Measurements from ENCODE around the gene NOC2L. TPM values are rescaled to one million over a fixed set of nuclear protein-coding genes. Genes with fewer than 3 reads are reported as not detected.

The NOC2L gene
- total RNA-seq, 1 donor: 76.9 TPM

DNA sequence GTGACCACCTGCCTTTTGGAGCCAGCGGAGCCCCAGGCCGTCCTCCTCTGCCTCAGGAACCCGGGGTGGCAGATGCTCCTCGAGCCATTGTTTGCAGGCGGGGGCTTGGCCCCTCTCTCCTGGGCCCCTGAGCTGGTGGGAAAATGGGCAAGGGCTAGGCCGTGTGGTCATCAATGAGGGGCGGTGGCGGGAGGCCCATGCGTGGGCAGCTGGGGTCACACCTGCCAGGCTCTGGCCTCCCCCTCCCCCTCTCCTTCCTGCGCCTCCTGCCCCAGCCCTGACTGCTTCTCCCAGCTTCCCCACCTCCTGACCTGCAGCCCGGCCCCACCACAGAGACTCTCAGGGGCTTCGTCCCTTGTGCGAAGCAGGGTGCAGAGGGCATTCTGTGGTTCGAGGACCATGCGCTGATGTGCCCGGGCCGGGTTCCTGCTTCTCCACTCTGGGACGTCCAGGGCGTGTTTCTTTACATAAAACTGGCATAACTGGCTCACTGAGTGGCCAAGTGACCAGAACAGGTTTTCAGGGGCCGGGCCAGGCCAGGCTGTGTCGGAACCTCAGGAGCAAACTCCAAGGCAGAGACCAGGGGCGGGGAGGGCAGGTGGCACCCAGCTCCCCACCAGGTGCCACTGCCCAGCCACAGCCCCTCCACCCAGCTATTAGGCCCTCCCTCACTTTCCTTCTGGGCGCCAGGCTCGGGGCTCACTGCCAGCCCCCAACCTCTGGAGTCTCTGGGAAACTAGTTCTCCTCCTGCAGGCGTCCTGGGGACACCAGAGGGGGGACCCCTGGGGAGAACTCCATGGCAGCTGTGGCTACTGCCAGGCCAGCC lies 26.1 kb downstream of the NOC2L start:
- no peak overlapping the region for H3K4me3 ChIP-seq (ENCODE audit: low read depth, low read length)
- no peak for DNase-seq (ENCODE audit: low read depth)
- TF ChIP-seq, protein P1, sequence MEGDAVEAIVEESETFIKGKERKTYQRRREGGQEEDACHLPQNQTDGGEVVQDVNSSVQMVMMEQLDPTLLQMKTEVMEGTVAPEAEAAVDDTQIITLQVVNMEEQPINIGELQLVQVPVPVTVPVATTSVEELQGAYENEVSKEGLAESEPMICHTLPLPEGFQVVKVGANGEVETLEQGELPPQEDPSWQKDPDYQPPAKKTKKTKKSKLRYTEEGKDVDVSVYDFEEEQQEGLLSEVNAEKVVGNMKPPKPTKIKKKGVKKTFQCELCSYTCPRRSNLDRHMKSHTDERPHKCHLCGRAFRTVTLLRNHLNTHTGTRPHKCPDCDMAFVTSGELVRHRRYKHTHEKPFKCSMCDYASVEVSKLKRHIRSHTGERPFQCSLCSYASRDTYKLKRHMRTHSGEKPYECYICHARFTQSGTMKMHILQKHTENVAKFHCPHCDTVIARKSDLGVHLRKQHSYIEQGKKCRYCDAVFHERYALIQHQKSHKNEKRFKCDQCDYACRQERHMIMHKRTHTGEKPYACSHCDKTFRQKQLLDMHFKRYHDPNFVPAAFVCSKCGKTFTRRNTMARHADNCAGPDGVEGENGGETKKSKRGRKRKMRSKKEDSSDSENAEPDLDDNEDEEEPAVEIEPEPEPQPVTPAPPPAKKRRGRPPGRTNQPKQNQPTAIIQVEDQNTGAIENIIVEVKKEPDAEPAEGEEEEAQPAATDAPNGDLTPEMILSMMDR (IDR thresholded peaks at IDR 0.05; ENCODE audit: insufficient read depth, low read depth, low read length): no peak

DNA sequence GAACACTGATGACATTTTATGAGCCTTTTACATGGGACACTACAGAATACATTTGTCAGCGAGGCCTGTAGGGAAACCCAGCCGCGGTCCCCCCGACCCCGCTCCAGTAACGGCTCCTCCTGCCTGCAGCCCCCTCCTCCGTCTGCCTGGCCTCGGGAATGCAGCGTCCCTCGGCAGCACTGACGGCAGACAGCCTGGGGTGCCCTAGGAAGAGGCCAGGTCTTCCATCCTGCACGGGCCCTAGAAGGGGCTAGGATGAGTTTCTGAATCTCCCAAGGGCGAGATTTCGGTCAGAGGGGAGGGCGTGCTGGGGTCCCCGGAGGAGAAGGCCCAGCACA lies 26.9 kb downstream of the NOC2L start:
- H3K4me3 ChIP-seq (ENCODE audit: low read depth, low read length): no peak overlapping the region
- TF ChIP-seq, protein P1 (IDR thresholded peaks at IDR 0.05; ENCODE audit: insufficient read depth, low read depth, low read length): no peak
- no peak for DNase-seq (ENCODE audit: low read depth)

DNA sequence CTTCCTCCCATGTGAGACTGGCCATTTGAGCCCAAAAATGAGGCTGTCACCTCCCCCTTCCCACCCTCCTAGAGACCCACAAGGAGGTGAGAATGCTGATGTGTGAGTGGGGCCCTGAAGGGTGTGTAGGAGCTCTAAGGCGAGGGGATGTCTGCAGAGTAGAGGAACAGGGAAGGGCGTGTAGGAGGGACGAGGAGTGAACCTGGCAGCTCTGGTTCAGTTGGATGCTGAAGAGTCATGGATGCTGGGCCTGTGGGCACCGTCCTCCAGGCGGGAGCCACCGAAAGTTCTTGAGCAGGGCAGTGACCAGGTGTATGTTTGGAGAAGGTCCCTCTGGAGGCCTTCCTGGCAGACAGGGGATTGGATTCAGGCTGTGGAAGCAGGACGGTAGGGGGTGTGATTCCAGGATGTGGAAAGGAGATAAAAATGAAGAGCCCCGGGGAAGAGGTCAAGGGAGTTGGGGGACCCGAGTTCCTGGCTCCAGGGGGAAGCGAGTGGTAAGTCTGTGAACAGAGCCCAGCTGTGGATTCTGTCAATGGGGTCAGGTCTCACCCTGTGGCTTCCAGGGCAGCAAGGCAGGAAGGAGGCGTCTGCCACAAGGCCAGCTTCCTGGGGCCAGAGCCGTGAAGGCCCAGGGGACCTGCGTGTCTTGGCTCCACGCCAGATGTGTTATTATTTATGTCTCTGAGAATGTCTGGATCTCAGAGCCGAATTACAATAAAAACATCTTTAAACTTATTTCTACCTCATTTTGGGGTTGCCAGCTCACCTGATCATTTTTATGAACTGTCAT lies 27.5 kb downstream of the NOC2L start:
- H3K4me3 ChIP-seq (ENCODE audit: low read depth, low read length): no peak overlapping the region
- no peak for DNase-seq (ENCODE audit: low read depth)
- TF ChIP-seq, protein P1 (IDR thresholded peaks at IDR 0.05; ENCODE audit: insufficient read depth, low read depth, low read length): peak; percentile 10

DNA sequence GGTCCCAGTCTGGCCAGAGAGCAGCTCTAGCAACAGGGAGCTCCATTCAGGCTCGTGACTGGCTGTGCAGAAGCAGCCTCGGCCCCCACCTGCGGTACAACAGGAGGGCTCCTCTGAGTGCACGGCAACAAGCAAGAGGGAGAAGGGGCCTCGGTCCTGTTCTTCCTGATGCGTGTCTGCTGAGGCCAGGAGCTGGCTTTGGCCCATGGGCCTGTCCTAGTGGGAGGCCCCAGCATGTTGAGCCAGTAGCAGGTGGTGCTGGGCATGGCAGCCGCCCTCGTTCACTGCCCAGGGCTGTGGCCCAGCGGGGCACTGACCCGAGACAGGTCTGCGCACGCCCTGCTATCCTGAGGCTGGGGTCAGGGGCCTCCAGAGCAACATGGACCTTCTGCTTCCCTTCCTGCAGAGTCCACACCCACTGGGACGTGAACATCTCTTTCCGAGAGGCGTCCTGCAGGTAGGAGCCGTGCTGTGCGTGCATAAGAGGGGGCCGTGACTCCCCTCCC lies 28.4 kb downstream of the NOC2L start:
- no peak overlapping the region for H3K4me3 ChIP-seq (ENCODE audit: low read depth, low read length)
- TF ChIP-seq, protein P1 (IDR thresholded peaks at IDR 0.05; ENCODE audit: insufficient read depth, low read depth, low read length): no peak
- no peak for DNase-seq (ENCODE audit: low read depth)

DNA sequence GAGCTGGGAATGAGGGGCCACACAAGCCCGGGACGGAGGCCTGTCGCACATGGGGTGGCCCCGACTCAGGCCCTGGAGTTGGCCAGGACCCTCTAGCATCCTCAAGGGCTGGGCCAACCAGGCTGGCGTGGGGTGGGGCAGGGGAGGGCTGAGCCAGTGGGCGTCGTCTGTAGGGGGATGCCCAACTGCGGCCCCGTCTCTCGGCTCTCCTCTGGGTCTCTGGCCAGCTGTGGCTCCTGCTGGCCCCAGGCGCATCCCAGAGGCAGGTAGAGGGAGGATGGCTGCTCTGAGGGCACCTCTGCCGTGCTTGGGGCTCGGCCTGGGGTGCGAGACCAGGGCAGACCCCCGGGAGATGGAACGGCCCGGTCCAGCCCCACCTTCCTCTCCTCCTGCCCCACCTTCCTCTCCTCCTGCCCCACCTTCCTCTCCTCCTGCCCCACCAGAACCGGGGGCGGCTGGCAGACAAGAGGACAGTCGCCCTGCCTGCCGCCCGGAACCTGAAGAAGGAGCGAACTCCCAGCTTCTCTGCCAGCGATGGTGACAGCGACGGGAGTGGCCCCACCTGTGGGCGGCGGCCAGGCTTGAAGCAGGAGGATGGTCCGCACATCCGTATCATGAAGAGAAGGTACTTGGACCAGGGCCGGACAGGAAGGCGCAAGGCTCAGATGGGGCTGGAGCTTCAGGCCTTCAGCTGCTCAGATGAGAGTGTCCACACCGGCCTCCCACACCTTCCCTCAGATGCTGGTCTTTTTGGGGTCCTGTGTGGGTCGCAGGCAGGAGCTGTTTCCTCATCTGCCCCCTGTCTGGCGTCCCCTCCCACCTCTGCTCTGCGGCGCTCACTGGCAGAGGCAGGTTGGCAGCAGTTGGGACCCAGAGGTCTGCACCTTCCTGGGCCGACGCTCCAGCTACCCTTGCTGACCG lies 29.1 kb downstream of the NOC2L start:
- no peak for DNase-seq (ENCODE audit: low read depth)
- no peak overlapping the region for H3K4me3 ChIP-seq (ENCODE audit: low read depth, low read length)
- TF ChIP-seq, protein P1 (IDR thresholded peaks at IDR 0.05; ENCODE audit: insufficient read depth, low read depth, low read length): no peak

Data from fibroblast of villous mesenchyme (primary cell).